ENCODE measurements around the gene EPX. TPM values are rescaled to one million over a fixed set of nuclear protein-coding genes. Genes with fewer than 3 reads are reported as not detected.

Gene EPX
- total and polyA plus RNA-seq, 8 donors, result 0.18 TPM; not detected in 7

- 54 to 64% (median 60%) methylated on average over 6 of the region's 6 CpGs for WGBS, 5 donors
- TF ChIP-seq POLR2AphosphoS5 (IDR thresholded peaks at IDR 0.05), result no peak
- no peak for TF ChIP-seq CTCF (IDR thresholded peaks at IDR 0.05)
- TF ChIP-seq EP300 (IDR thresholded peaks at IDR 0.05), result no peak
- H3K9me3 ChIP-seq, result peaks cover 0 to 18% (median 13%) of the 10 kb centered on the region in 4 donors
- H3K4me3 ChIP-seq, result no peak overlapping the region
- H3K4me1 ChIP-seq, result no peaks in the 10 kb centered on the region
- intact Hi-C loops (cut with DNase I; ENCODE audit: low total_unique reads), result no loop called here
- H3K27ac ChIP-seq, result no peak overlapping the region
- DNase-seq, result no peak
- H3K36me3 ChIP-seq, result no peaks in the 10 kb centered on the region
- H3K27me3 ChIP-seq, result peaks cover 0 to 43% (median 3%) of the 10 kb centered on the region in 3 donors
These were observed 42.1 kb upstream of the EPX start for GRCh38 chr17:58150394-58150793.

- no peaks in the 10 kb centered on the region for H3K36me3 ChIP-seq
- 47 to 67% (median 56%) methylated on average over 2 of the region's 2 CpGs for WGBS, 5 donors
- H3K27ac ChIP-seq, result no peak overlapping the region
- H3K27me3 ChIP-seq, result peaks cover 0 to 68% (median 22%) of the 10 kb centered on the region in 3 donors
- DNase-seq, result peak in 1 of 2 donors; percentile 49
- no peaks in the 10 kb centered on the region for H3K9me3 ChIP-seq
- TF ChIP-seq CTCF (IDR thresholded peaks at IDR 0.05) (no peak), POLR2AphosphoS5 (IDR thresholded peaks at IDR 0.05) (no peak), POLR2A (IDR thresholded peaks at IDR 0.05) (no peak), EP300 (IDR thresholded peaks at IDR 0.05) (no peak)
- H3K4me1 ChIP-seq, result peaks cover 7 to 14% (median 11%) of the 10 kb centered on the region in 4 donors
- no peak overlapping the region for H3K4me3 ChIP-seq
- intact Hi-C loops (cut with DNase I; ENCODE audit: low total_unique reads), result no loop called here
These were observed 39.5 kb upstream of the EPX start for GRCh38 chr17:58153046-58153445.

- Histone ChIP-seq H3K4me1 (peaks cover 7 to 14% (median 11%) of the 10 kb centered on the region in 4 donors), H3K27ac (no peak overlapping the region), H3K4me3 (no peak overlapping the region), H3K9me3 (no peaks in the 10 kb centered on the region), H3K27me3 (peaks cover 0 to 68% (median 22%) of the 10 kb centered on the region in 3 donors), H3K36me3 (no peaks in the 10 kb centered on the region)
- intact Hi-C loops (cut with DNase I; ENCODE audit: low total_unique reads), result no loop called here
- DNase-seq, result no peak
- no peak for TF ChIP-seq EP300 (IDR thresholded peaks at IDR 0.05)
These were observed 38.9 kb upstream of the EPX start for GRCh38 chr17:58153671-58154070.

- intact Hi-C loops (cut with DNase I; ENCODE audit: low total_unique reads), result no loop called here
- peak in 1 of 2 donors; percentile 61 for DNase-seq
These were observed 35.4 kb upstream of the EPX start for GRCh38 chr17:58156839-58157803.

More at GRCh38 chr17:58156839-58157803, 35.4 kb upstream of the EPX start:
- no peak overlapping the region for H3K27ac ChIP-seq
- WGBS, 5 donors, result 3 to 6% (median 5%) methylated on average over 37 to 65 of the region's 65 CpGs
- no peak for TF ChIP-seq POLR2A (IDR thresholded peaks at IDR 0.05)
- no peak for TF ChIP-seq EP300 (IDR thresholded peaks at IDR 0.05)
- no peak for TF ChIP-seq POLR2AphosphoS5 (IDR thresholded peaks at IDR 0.05)
- no peak for TF ChIP-seq CTCF (IDR thresholded peaks at IDR 0.05)
- H3K4me3 ChIP-seq, result peak overlapping the region; percentile 40 to 48 (median 45)
- peaks cover 0 to 65% (median 26%) of the 10 kb centered on the region in 3 donors for H3K27me3 ChIP-seq
- H3K36me3 ChIP-seq, result no peaks in the 10 kb centered on the region
- peaks cover 7 to 14% (median 11%) of the 10 kb centered on the region in 4 donors for H3K4me1 ChIP-seq
- H3K9me3 ChIP-seq, result no peaks in the 10 kb centered on the region
